ENCODE measurements around the gene GJB2.

DNA sequence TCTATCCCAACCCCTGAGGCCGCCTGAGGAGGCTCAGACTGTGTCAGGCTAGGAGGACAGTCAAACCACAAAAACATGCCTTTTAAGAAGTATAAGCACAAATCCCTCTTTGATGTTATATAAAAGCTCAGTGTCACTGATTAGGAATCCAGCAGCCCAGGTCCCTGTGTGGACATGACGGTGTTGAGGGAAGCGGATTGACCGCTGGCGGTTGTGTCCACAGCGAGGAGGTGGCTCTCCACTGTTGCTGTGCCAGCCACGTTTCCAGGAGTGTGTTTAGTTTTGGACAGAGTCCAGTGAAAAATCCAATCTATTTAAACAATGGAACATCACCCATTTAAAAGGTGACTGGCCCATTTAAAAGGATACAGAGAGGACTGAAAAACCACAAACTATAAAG, 24.3 kb downstream of the GJB2 start:
- TF ChIP-seq, protein P1, sequence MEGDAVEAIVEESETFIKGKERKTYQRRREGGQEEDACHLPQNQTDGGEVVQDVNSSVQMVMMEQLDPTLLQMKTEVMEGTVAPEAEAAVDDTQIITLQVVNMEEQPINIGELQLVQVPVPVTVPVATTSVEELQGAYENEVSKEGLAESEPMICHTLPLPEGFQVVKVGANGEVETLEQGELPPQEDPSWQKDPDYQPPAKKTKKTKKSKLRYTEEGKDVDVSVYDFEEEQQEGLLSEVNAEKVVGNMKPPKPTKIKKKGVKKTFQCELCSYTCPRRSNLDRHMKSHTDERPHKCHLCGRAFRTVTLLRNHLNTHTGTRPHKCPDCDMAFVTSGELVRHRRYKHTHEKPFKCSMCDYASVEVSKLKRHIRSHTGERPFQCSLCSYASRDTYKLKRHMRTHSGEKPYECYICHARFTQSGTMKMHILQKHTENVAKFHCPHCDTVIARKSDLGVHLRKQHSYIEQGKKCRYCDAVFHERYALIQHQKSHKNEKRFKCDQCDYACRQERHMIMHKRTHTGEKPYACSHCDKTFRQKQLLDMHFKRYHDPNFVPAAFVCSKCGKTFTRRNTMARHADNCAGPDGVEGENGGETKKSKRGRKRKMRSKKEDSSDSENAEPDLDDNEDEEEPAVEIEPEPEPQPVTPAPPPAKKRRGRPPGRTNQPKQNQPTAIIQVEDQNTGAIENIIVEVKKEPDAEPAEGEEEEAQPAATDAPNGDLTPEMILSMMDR (conservative IDR thresholded peaks at IDR 0.05; ENCODE audit: low read depth, low read length), result no peak
- TF ChIP-seq RAD21 (IDR thresholded peaks at IDR 0.05; ENCODE audit: low read length) (no peak), MXI1 (IDR thresholded peaks at IDR 0.05; ENCODE audit: borderline replicate concordance, low read depth, low read length) (no peak), POLR2A (IDR thresholded peaks at IDR 0.05; ENCODE audit: low read depth, low read length) (no peak), CEBPB (IDR thresholded peaks at IDR 0.05; ENCODE audit: low read depth, low read length) (no peak), SMC3 (IDR thresholded peaks at IDR 0.05; ENCODE audit: low read depth, low read length) (no peak), CHD1 (IDR thresholded peaks at IDR 0.05; ENCODE audit: low read depth, low read length) (no peak)
